GM15510 (cell line): ENCODE data around the gene CCNK.

Experiments
- POLR2A ChIP-seq: IDR thresholded peaks from 3 replicates; pipeline ENCODE4 v1.6.1; 2011; ENCODE audit warnings: borderline replicate concordance; ENCODE audit not compliant: insufficient read length; ENCODE audit errors: extremely low read depth

CCNK gene

DNA sequence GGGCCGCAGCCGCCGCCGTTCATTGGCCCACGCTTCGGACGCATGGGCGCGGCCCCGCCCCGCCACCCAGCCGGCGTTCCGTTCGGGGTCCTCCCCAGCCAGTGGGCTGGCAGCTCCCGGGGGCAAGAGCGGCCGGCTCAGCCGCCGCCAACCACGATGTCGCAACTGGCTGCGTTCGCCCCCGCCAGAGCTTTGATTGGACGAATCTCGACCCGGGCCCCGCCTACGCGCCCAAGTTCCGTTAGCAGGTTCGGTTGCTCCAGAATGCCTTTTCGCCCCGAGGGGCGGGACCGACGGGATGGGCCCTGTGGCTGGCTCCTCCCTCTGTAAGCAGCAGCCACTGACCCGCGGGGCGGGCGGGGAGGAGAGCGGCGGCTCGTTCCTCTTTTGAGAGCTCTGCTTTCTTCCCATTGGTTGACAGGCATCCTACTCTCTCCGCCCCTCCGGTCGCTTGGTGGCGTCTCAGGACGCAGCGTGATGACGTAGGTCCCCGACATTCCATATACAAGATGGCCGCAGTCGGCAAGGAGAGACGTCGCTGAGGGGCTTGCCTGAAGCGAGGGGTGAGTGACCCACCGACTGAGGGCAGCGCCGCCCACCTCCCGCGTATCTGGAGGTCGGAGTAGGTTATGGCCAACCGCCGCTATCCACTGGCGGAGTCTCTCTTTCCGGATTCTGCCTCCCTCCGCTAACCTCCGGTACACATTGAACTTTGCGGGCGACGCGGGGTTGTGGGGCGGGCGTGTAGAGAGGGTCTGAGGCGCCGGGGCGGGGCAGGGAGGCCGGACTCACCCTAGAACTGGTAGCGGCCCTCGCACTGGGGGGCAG, at the start of gene CCNK:
TSS of gene CCNK (plus strand) at position 493 of the 828 bp plus-strand sequence. CDS start 11,269 bp downstream, outside the sequence.
- peak; percentile 83 for TF ChIP-seq POLR2A

DNA sequence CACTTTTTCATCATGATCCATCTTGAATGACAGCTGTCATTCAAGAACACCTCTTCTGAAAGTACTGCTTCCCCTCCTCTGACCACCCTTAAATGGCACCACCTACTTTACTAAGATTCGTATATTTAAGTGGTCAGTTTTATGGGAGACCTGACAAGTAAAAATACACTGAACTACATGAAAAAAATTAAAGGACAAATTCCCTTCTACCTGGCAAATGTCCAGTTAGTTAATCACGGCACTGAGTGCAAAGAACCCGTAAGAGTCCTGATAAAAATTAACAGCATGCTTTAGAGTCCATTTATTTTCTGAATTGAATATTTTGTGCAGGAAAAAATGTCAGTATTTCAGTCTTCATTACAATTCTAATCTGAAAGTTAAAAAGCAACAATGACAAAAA, 49.2 kb upstream of the CCNK start:
- TF ChIP-seq POLR2A: no peak

DNA sequence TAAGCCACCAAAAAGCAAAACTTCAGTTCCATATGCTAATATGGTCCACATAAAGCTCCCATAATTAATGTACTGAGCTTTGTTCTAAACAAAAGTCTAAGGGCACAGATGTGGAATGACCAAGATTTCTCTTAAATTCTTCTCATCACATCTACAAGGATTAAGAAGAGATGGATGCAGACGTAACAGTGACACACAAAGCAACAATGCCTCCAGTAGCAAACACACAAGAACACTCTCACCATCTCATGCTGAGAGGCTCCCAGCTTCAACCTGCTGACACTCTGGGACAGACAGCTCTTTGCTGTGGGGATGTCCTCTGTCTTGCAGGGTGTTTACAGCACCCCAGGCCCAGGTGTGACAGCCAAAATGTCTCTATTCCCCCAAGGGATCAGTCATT, 48.7 kb upstream of the CCNK start:
- TF ChIP-seq POLR2A: no peak

DNA sequence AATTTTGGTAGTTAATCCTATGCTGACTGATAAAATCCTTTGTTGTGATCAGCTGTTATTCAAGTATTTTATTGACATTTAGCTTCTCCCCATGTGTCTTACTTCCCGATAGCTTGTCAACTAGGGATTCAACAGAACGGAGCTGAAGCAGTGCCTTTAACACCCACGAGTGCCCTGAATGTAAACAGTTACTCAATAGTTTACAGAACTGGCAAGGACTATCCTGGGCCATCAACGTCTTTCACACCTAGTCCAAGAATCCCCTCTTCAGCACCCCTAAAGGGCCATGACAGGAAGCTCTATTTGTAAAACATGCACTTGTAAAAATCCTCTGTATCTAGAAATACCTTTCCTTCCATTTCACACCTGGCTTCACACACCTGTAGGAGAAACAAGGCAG, 45.9 kb upstream of the CCNK start:
- no peak for TF ChIP-seq POLR2A

DNA sequence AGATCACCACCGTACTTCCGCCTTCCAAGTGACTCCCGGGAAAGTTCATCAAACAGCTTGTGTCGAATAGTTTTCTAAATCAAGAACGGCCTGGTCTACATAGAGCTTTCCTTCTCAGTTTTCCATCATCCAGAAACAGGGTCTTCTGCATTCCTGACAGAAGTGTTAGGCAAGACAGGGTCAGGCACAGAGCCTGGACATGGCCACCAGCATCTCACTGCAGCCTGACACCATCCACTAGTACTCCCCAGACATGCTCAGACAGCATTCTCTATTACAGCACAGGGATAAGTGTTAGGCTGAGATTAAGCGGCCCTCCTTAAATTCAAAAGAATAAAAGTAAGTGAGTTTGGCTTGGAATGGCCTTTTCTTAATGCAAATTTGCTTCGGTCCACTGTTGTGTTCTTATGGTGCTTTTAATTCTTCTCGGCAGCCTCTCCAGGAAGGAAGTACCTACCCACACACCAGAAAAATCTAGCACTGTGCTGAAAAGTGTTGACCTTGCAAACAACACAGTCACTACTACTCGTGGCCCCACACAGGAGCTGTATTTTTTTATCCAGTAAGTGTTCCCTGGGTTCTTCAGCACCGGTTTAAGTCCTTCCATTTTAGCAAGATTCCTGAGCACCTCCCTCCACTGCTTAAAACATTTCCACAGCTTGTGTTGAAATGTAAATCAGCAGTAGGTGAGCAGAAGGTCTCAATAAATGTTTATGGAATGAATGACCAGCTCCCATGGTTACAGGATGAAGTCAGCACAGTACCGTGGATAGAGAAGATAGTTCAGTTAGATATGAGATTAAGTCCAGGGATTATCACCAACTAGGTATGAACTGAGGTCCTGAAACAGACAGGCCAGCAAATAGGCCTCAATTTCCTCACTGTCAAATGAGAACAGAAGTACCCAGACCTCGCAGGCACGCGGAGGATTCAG, 44.7 kb upstream of the CCNK start:
- no peak for TF ChIP-seq POLR2A

DNA sequence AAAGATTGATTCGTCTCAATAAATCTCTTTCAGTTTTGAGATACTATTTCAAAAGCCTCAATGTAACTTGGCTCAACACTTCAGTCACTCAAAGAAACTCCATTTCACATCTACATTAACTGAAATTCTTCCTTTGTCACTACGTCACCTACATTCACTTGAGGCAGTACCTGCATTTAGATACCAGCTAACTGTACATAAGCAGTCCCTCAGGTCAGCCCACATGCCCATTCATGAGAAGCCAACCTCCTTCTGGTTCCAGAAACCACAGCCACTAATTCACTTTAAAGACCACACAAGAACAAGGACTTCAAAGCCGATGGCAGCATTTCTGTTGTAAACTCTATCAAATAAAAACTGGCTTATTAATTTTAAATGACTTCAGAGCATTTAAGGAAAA, 43.5 kb upstream of the CCNK start:
- TF ChIP-seq POLR2A: no peak

DNA sequence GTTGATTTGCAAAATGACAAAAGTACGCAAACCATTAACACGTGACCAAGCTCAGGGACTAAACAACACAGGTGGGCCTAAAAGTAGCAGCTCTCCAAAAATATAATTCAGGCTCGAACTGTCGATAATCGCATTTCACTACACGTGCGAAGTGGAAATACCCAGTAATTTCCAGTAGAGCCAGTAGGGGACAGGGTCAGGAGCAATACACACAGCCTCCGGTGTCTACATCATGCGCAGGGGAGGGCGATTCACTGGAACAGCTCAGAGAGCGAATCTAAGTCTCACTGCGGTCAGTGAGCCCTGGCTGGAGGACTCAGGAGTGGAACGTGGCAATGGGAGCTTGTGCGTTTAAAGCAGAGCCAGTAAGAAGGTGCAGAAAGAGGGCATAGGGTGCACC, 40.9 kb upstream of the CCNK start:
- no peak for TF ChIP-seq POLR2A

DNA sequence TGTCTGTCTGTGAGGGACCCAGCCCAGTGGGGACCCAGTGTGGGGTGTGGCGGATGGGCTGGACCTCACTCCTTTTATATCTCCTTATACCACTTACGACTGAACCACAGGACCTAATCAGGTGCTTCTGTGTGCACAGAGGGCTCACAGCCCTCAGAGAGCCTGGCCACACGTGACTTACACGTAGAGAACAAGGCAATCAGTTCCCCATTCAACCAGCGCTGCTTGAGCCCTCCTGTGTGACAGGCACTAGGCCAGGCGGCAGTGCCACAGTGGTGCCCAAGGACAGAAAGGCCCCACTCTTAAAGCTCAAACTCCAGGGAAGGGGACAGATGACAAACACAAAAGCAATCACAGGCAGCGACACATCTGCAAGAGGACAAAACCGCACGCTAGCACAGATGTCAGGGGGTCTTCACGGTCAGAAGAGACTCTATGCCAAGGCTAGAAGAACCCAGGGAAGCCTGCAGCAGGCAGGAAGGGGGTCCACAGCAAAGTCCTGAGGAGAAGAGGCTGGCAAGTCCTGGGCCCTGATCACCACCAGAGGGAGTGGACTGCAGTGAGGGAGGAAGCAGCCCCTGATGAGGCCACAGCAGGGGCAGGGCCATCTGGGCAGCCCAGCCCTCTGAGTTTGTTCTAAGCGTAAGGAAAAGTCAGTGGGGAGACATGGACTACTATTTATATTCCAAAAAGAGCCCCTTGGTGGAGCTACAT, 39.9 kb upstream of the CCNK start:
- TF ChIP-seq POLR2A: no peak

DNA sequence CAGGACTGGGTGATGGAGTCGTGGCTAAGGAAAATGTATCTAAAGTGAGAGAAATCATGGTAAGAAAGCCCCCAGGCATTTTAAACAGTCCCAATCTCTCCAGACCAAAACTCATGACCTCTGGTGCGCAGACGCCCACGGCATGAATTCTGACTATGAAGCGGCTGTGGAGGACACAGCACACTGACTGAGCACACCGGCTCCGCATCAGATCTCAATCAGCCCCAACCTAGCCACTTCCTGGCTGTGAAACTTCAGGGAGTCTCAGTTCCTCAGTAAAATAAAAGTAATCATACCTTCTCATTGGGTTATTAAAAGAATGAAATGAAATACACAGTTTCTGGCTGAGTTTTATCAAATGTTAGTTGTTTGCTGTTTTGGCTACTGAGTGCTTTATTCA, 39.3 kb upstream of the CCNK start:
- TF ChIP-seq POLR2A: no peak

DNA sequence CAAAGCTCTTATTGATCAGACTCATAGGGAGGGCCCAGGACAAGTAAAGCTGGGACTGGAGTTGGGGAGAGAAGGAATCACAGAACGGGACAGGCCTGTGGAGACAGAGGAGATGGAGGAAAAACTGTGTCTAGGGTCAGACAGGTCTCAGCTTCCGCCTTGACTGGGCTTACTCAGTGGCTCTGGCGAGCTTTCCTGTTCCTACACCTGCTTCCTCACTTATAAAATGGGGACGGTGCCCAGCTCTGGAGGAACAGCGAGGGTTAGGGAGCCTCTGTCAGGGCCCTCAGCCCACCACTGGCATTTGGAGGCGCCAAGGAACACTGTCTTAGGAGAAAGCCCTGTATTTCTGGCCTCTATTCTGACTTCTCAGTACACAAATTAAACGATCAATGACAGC, 35.3 kb upstream of the CCNK start:
- TF ChIP-seq POLR2A: no peak

DNA sequence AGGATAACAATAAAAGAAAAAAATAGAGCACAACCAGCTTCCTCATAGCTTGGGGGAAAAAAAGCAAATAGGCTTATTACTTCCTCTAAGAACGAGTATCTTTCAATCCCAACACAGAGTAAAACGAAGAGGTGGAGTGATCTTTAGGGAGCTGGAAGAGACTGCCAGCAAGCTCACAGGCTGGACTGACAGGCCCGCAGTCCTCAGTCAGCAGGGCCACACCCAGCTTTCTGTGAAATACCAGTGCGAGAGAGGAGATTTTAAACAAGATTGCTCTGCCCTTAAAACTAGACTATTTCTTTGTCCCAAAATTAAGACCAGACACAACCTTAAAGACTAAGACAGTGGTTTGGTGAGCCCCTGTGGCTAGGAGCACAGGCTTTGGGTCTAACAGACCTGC, 33.5 kb upstream of the CCNK start:
- no peak for TF ChIP-seq POLR2A

DNA sequence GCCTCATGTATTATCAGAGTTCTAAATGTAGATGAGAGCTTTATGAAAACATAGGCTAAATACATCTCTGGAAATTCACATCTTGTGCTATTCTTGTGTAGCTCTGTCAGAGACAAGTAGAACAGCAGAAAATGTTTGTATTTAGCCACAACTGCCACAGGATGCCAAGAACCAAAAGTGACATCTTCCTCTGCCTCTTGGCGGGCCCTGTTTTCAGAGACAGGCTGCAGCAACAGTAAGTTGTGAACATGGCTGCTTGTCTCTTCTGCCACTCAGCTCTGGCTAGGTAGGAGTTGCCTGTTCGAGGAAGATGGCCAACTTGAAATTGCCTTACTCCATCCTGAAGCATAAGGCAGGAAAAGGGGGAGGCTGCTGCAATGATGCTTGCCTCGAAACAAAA, 30.9 kb upstream of the CCNK start:
- TF ChIP-seq POLR2A: no peak

DNA sequence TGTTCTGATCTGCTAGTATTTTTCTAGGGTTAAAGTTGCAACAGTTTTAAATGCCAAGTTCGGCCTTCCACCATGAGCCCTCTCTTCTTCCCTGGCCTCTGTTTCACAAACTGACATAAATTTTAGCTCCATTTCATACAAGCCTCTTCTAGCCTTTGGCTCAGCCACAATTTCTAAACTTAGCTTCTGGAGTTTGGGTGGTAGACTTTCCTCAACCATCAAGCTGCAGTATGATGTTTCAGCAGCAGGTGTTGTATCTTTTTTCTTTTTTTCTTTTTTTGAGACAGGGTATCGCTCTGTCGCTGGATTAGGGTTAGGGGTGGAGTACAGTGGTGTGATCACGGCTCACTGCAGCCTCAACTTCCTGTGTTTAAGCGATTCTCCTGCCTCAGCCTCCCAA, 30.0 kb upstream of the CCNK start:
- TF ChIP-seq POLR2A: no peak

DNA sequence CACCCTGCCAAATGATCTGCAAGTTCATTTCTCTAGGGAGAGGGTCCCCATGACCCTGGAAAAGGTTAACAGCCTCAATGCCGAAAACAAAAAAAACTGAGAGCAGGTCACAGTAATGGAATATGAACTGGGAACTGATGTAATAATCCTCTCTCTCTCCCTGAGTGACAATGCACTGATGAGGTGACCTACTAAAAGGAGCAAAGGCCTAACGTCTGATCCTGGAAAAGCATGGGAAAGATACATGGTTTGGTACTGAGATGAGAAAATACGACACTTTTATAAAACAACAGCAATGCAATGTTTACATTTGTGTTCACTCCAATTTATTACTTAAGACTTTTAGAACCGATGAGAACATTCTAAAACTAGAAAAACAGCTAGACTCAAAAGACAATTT, 28.2 kb upstream of the CCNK start:
- no peak for TF ChIP-seq POLR2A

DNA sequence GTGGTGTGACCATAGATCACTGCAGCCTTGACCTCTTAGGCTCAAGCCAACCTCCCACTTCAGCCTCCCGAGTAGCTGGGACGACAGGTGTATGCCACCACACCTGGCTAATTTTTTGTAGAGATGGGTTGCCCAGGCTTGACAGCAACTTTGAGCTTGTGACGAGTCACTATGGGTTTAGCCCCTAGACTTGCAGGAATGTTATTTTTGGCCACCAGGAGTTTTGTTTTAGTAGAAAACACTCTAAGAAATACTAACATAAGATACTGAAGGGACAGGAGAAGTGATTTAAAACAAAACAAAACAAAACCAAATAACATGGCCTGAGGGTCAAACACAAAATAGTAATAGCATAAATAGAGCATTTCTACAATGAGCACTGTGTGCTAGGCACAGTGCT, 27.0 kb upstream of the CCNK start:
- no peak for TF ChIP-seq POLR2A
